GM19240 (cell line): Measurements from ENCODE around the gene CFD.
"Not testable (repeated sequence)": the region's sequence is repeated elsewhere in the genome, so short reads cannot be mapped to it uniquely, and the experiment has no call there.

ENCODE experiments used
- DNase-seq: peaks from one replicate; pipeline ENCODE4 v3.0.0; 2011; ENCODE audit warnings: low spot score; ENCODE audit not compliant: insufficient read length

The CFD gene

GRCh38 chr19:825897-826644 lies 33.4 kb upstream of the CFD start:
- DNase-seq = no peak

- no peak for DNase-seq
Measured at GRCh38 chr19:827314-827709, 32.2 kb upstream of the CFD start.

GRCh38 chr19:827710-828321 lies 31.6 kb upstream of the CFD start, which contains the start of gene AZU1:
Gene AZU1, plus strand, starts transcription at chr19:827837. Its CDS starts 10 bp downstream, at chr19:827847.
- no peak for DNase-seq

GRCh38 chr19:829129-829758 lies 30.2 kb upstream of the CFD start:
- no peak for DNase-seq

- DNase-seq = no peak
Measured at GRCh38 chr19:831407-832369, 27.8 kb upstream of the CFD start.

- DNase-seq = no peak
Measured at GRCh38 chr19:834216-834615, 25.2 kb upstream of the CFD start.

- no peak for DNase-seq
Measured at GRCh38 chr19:835210-835810, 24.2 kb upstream of the CFD start.

- DNase-seq = no peak
Measured at GRCh38 chr19:840519-841206, 18.8 kb upstream of the CFD start, which contains the start of gene PRTN3. Gene PRTN3, plus strand, starts transcription at chr19:840999. Its CDS starts 10 bp downstream, at chr19:841009.

- DNase-seq = not testable (repeated sequence)
Measured at GRCh38 chr19:842802-843179, 16.7 kb upstream of the CFD start.

GRCh38 chr19:843180-843835 lies 16.2 kb upstream of the CFD start:
- DNase-seq = no peak

- DNase-seq = no peak
Measured at GRCh38 chr19:843836-844545, 15.5 kb upstream of the CFD start.

- no peak for DNase-seq
Measured at GRCh38 chr19:844546-844971, 14.9 kb upstream of the CFD start.

- no peak for DNase-seq
Measured at GRCh38 chr19:845707-846521, 13.6 kb upstream of the CFD start.

GRCh38 chr19:848386-848921 lies 11.0 kb upstream of the CFD start:
- DNase-seq = no peak

GRCh38 chr19:849195-849594 lies 10.3 kb upstream of the CFD start:
- not testable (repeated sequence) for DNase-seq

GRCh38 chr19:850221-850978 lies 9.1 kb upstream of the CFD start:
- no peak for DNase-seq

GRCh38 chr19:850979-851335 lies 8.5 kb upstream of the CFD start:
- no peak for DNase-seq
